Activated CD4-positive, alpha-beta T cell treated with anti-CD3 and anti-CD28 coated beads for 48 hours (primary cell): ENCODE measurements around the gene DOP1B.
A peak's percentile ranks its signal among the peaks of the same experiment; 100 is the strongest.
"Not testable (repeated sequence)": the region's sequence is repeated elsewhere in the genome, so short reads cannot be mapped to it uniquely, and the experiment has no call there.

Experiments
- DNase-seq: peaks from one replicate; pipeline ENCODE4 v3.0.0-alpha.2; 2020

The DOP1B gene

DNA sequence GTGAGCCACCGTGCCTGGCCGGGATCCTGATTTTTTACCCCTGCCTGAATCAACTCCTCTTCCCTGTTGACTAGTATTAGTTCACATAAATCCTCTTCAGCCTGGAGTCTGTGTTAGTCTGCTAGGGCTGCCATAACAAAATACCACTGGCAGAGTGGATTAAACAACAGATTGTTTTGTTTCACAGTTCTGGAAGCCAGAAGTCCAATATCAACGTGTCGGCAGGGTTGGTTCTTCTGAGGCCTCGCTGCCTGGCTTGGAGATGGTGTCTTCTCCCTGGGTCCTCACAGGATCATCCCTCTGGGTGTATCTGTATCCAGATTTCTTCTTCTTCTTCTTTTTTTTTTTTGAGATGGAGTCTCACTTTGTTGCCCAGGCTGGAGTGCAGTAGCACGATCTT lies 18.2 kb downstream of the DOP1B start:
- no peak for DNase-seq

- DNase-seq: no peak
These were observed 19.3 kb downstream of the DOP1B start for GRCh38 chr21:36175771-36176565.

DNA sequence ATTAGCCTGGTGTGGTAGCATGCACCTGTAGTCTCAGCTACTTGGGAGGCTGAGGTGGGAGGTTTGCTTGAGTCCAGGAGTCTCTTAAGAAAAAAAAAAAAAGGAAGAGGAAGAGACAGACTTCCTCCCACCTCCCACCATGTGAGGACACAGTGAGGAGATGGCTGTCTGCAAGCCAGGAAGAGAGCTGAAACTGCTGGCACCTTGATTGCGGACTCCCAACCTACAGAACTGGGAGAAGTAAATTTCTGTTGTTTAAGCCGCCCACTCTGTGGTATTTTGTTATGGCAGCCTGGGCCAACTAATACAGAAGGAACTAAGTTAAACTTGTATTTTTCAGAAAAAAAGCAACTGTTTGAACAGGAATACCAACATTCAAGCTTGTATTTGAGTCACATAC lies 21.7 kb downstream of the DOP1B start:
- no peak for DNase-seq

- DNase-seq: no peak
These were observed 22.5 kb downstream of the DOP1B start for GRCh38 chr21:36179145-36179544.

GRCh38 chr21:36180963-36181362 lies 24.3 kb downstream of the DOP1B start:
- no peak for DNase-seq

- no peak for DNase-seq
These were observed 26.6 kb downstream of the DOP1B start for GRCh38 chr21:36183144-36183795.

DNA sequence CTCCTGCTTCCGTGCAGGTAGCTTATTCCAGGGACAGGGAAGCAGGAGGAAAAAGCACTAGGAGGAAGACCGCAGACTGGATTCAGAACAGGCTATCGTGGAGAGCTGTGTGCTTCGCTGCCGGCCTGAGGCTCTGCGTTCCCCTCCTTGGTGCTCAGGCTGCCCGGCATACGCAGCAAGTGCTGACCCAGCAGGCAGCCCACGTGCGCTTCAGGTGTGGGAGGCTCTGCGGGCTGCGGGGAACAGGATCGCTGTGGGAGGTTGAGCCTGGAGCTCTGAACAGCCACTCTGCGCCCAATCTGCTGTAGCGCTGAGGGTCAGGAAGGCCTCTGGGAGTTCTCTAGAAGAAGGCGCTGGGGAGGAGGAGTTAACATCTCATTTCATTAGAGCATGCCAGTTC lies 27.9 kb downstream of the DOP1B start:
- DNase-seq: no peak

DNA sequence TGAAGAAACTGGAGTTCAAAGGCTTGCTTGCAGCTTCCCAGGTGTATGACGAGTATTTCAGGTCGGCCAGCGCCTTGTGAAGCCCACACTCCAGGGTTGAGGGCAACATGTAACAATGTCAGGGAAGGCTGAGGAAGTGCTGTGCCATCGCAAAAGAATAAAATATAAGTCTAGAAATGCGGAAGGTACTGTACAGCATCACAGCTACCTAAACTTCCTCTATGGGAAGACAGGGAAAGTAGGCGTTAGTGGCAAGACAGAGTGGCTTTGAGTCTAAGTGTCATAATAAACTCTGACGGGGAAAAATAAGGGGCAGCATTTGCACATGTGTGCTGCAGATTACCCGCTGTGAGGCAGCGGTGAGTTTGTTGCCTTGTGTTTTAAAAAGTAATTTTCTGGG lies 28.9 kb downstream of the DOP1B start:
- DNase-seq: no peak

DNA sequence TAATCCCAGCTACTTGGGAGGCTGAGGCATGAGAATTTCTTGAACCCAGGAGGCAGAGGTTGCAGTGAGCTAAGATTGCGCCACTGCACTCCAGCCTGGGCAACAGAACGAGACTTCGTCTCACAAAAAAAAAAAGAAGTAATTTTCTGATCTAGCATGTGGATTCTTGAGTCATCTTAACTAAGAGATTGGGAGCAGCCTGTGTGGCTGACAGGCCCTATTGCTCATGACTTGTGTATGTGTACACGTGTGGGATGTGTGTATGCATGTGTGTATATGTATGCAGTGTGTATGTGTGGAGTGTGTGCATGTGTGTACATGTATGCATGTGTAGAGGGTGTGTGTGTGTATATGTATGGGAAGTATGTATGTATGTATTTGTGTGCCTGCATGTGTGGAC lies 29.5 kb downstream of the DOP1B start:
- no peak for DNase-seq

DNA sequence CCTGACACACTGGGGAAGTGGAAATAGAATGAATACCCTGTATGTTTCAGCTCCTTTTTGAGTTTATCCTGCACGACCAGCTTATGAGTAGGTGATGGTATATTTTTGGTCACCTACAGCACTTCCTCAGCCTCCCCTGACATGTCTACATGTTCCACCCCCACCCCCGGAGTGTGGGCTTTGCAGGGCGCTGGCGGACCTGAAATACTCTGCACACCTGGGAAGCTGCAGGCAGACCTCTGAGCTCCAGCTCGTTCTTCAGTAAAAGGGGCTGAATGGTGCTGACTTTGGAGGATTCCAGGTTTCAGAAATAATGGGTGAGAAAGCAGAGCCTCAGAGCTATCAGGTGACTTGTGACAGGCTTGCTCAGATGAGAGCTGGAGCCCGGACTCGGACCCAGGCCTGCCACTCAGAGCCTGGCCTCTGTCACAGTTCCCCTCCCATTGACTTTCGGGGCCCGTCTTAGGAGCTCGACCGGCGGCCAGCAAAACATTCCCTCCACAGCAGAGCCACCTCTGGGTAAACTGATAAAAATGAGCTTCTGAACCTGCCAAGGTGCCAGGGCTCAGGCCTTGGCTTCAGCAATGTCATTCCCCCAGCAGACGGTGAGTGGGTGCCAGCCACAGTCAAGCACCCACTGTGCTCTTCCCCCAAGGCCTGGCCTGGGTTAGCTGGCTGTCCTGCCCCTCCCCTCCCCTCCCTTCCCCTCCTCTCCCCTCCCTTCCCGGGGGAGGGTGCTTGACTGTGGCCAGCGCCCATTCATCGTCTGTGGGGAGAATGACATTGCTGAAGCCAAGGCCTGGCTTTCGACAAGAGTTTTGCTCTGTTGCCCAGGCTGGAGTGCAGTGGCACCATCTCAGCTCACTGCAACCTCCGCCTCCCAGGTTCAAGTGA lies 30.1 kb downstream of the DOP1B start:
- no peak for DNase-seq

DNA sequence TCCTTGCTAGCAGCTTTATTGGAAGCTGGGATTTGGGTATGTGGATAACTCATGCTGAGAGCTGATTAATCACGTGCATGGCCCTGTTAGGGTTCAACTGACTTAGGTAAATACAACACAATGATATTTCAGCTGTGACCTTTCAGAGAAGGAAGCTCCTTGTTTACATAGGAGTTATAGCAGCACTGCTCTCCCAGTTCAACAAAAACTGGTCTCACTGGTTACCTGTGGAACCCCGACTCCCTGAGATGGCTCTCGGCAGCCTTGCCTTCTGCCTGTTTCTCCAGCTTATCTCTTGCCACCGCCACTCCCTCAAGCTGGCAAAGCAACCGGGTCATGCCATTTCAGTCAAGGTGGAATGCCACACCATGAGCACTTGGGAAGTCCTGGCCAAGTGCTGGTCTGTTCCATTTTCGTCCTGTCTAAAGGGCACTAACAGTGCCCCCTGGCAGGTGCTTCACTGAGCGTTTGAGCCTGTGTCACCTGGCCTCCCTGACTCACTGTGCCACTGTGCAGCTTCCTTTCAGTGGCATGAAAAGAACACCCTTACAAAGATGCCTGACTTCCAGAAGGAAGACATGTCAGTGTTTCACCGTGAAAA lies 31.6 kb downstream of the DOP1B start:
- DNase-seq: no peak

- no peak for DNase-seq
These were observed 32.3 kb downstream of the DOP1B start for GRCh38 chr21:36188937-36189336.

GRCh38 chr21:36190736-36191135 lies 34.1 kb downstream of the DOP1B start:
- no peak for DNase-seq

DNA sequence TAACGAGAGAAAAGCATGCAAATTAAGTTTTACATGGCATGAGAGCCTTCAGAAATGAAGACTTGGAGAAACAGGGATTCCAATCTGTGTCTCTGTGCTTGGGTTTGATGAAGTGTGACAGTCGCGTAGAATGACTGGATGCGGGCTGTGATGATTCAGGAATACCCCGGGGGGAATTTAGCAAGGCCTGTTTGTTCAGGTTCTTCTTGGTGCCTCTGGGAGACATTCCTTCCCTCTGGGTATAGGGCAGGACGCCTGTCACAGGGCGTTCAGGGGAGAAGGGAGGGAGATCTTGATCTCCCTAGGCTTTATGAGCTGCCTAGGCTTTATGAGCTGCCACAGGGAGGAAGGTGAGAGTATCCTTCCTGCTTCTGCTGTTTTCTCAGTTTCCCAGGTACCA lies 36.6 kb downstream of the DOP1B start:
- DNase-seq: no peak

DNA sequence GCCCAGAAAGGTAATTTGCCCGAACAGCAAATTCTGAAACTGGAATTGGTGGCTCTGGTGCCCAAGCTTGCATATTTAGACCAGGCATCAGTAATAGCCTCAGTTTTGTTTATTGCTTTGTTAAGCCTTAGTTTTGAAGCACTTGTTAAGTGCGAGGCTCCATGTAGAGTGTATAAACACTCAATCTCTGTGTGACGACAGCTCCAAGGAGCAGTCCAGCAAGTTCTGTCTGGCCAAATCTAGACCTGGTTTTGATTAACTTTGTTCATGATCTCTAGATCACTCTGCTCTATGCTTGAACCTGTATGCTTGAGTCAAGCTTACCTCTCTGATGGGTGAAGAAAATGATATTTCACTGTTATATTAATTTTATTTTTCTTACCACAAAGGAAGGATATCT lies 37.4 kb downstream of the DOP1B start:
- DNase-seq: no peak

- no peak for DNase-seq
These were observed 39.0 kb downstream of the DOP1B start for GRCh38 chr21:36195613-36196012.

GRCh38 chr21:36199021-36199420 lies 42.4 kb downstream of the DOP1B start:
- DNase-seq: no peak

- DNase-seq: not testable (repeated sequence)
These were observed 43.0 kb downstream of the DOP1B start for GRCh38 chr21:36199575-36199974.

DNA sequence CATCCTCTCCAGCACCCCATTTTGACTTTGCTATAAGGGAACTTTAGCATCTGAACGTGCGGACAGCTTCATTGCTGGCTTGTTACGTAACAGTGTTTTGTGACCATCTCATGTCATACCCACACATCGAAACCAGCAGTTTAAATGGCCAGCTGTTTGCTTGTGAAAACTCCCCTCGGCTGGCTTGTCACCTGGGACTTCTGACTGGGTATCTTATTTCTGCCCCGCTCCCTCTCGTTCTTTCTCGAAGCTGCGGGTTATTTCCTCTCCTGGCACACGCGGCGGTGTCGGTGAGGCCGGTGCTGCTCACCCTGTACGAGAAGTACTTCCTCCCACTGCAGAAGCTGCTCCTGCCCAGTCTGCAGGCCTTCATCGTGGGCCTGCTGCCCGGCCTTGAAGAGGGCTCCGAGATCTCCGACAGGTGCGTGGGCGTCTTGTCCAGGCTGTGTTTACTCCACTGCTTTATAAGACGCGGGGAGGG lies 43.5 kb downstream of the DOP1B start:
- no peak for DNase-seq

DNA sequence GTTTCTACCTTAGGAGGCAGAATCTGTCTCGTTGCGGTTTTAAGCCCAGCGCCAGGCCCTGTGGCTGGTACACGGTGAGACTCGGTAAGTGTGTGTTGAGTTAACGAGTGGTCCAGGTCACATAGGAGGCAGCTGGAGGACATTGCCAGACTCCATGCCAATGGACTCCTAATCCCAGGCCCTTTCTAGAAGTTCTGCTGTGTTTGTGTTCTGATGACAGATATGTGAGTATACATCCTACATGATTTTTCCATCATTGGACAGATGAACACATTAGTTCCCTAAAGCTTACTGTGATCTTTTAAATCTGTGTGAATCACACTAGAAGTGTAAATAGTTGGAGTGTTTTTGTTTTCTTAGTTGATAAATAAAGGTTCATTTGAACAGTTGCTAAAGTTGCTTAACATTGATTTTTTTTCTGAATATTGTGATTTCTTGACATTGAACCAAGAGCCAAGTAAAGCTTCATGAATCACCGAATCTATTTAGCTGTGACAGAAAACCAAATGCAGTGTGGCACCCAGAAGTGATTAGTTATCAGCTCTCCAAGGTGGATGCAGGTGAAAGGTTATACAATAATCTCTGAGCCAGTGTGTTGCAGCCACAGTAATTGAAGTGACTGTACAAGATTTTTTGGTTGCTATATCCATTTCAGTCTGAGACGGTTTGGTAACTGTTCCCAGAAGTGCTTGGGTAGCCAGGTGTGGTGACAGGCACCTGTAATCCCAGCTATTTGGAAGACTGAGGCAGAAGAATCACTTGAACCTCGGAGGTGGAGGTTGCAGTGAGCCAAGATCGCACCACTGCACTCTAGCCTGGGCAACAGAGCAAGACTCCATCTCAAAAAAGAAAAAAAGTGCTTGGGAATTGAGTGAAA lies 46.3 kb downstream of the DOP1B start:
- DNase-seq: no peak

DNA sequence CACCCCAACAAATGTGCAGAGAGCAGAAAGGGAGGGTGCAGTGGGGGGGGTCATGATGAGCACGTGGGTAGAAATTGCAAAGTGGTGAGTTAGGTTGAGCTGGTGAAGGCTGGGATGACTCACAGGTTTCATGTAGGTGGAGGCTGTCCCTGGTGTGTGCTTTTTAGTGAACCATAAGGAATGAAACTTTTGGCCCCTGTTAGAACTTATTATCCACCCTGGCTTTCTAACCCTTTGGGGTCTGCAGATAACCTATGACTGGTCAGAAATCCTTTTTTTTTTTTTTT lies 46.9 kb downstream of the DOP1B start:
- DNase-seq: peak; percentile 70

DNA sequence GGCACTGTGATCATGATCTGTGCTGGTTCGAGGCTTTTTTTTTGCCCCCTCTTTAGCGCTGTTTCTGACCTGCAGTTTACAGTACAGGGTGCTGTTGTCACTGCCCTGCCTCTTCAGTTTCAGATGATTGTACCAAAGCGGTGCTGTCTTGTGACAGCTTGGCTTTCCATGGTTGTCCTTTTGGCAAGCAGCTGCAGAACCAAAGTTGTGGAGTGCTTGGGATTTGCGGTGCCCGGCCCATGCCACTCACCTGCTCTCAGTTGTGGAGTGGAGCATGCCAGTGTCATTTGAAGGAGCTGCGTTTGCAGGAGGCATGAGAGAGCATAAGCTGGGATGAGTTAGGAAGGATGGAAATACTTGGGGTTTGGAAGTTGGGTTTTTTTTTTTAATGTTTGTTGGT lies 48.4 kb downstream of the DOP1B start:
- DNase-seq: no peak
